Endothelial cell (in vitro differentiated cells): ENCODE results near the gene CALML6. TPM values are rescaled to one million over a fixed set of nuclear protein-coding genes. Genes with fewer than 3 reads are reported as not detected.

Experiments
- DNase-seq: peaks from one replicate; pipeline ENCODE4 v3.0.0; 2021; ENCODE audit warnings: low spot score
- H3K27ac Mint-ChIP-seq: one replicate; pipeline ENCODE4 v1.8.0; 2021; ENCODE audit warnings: mixed read lengths, inconsistent platforms; ENCODE audit not compliant: unreplicated experiment
- H3K27me3 Mint-ChIP-seq: one replicate; pipeline ENCODE4 v1.8.0; 2021; ENCODE audit warnings: mild to moderate bottlenecking, moderate library complexity, mixed read lengths, inconsistent platforms; ENCODE audit not compliant: unreplicated experiment
- H3K36me3 Mint-ChIP-seq: one replicate; pipeline ENCODE4 v1.8.0; 2021; ENCODE audit warnings: mild to moderate bottlenecking, low read depth, mixed read lengths, inconsistent platforms; ENCODE audit not compliant: unreplicated experiment
- H3K4me1 Mint-ChIP-seq: one replicate; pipeline ENCODE4 v1.8.0; 2021; ENCODE audit warnings: mild to moderate bottlenecking, mixed read lengths, inconsistent platforms; ENCODE audit not compliant: unreplicated experiment
- H3K4me3 Mint-ChIP-seq: one replicate; pipeline ENCODE4 v1.8.0; 2021; ENCODE audit warnings: mild to moderate bottlenecking, mixed read lengths, inconsistent platforms; ENCODE audit not compliant: unreplicated experiment
- H3K9me3 Mint-ChIP-seq: one replicate; pipeline ENCODE4 v1.8.0; 2021; ENCODE audit warnings: mixed read lengths, inconsistent platforms; ENCODE audit not compliant: unreplicated experiment
- total RNA-seq: library from RNA; stranded (reverse); fragmentation: NEBNext Ultra II Directional; extraction: Animal tissue kit (Norgen Biotek cat#: 25700); gene quantifications from one replicate; pipeline ENCODE4 v1.2.1, GENCODE V29; 2021; ENCODE audit not compliant: unreplicated experiment
- TF ChIP-seq, protein P1 (sequence below): fragments of 200-600 bp; sonication (generic); IDR thresholded peaks from one replicate; pipeline ENCODE4 v1.5.0; 2021; ENCODE audit warnings: antibody characterized with exemption; ENCODE audit not compliant: unreplicated experiment

The CALML6 gene
- total RNA-seq, 1 donor from 2014 or later: 0.64 TPM

DNA sequence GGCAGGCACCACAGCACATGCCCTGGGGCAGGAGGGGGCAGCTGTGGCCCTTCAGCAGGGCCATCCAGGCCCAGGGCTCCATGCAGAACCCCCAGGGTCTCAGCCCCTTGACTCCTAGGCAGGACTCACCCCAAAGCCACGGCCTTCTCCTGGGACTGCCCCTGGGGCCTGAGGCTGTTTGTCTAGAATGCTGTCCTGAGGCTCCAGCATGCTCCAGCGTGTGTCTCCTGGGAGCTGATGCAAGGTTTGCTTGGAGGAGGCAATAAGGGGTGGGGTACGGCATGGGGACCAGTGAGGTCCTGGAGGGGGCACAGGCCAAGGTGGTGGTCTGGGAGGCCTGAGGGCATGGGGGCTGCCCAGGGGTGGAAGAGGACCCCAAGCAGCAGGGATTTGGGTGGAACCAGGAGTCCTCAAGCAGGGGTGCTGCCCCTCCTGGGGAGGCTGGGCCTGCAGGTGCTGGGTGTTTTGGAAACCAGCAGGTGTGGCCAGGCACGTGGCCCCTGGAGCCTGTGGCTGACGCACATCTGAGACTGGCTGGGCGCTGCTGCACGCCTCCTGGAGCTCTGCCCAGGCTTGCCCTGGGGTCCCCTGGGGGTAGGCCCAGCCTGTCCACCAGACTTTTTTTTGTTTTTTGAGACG is 7.8 kb upstream of the CALML6 start:
- no peak overlapping the region for H3K4me3 Mint-ChIP-seq
- DNase-seq: peak; percentile 11
- no peak overlapping the region for H3K27ac Mint-ChIP-seq
- H3K27me3 Mint-ChIP-seq: peaks cover 11% of the 10 kb centered on the region
- H3K9me3 Mint-ChIP-seq: no peaks in the 10 kb centered on the region
- TF ChIP-seq, protein P1, sequence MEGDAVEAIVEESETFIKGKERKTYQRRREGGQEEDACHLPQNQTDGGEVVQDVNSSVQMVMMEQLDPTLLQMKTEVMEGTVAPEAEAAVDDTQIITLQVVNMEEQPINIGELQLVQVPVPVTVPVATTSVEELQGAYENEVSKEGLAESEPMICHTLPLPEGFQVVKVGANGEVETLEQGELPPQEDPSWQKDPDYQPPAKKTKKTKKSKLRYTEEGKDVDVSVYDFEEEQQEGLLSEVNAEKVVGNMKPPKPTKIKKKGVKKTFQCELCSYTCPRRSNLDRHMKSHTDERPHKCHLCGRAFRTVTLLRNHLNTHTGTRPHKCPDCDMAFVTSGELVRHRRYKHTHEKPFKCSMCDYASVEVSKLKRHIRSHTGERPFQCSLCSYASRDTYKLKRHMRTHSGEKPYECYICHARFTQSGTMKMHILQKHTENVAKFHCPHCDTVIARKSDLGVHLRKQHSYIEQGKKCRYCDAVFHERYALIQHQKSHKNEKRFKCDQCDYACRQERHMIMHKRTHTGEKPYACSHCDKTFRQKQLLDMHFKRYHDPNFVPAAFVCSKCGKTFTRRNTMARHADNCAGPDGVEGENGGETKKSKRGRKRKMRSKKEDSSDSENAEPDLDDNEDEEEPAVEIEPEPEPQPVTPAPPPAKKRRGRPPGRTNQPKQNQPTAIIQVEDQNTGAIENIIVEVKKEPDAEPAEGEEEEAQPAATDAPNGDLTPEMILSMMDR: no peak
- H3K4me1 Mint-ChIP-seq: peaks cover 10% of the 10 kb centered on the region
- H3K36me3 Mint-ChIP-seq: peaks cover 3% of the 10 kb centered on the region

DNA sequence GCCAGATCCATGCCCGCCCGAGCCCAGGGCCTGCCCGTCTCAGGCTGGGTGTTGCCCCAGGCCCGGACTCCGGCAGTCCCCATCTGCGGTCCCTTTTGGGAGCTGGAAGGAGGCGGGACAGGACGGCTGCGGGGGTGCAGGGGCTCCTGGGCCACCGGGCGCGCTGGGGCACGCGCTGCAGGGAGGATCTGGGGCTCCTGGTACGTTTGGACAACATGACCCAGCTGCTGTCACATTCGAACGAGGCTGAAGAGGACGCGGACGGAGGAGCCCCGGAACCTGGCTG is 6.6 kb upstream of the CALML6 start:
- Mint-ChIP-seq H3K4me1 (peaks cover 10% of the 10 kb centered on the region), H3K9me3 (no peaks in the 10 kb centered on the region), H3K27me3 (peaks cover 11% of the 10 kb centered on the region), H3K27ac (no peak overlapping the region), H3K4me3 (no peak overlapping the region), H3K36me3 (peaks cover 3% of the 10 kb centered on the region)
- TF ChIP-seq, protein P1: no peak
- no peak for DNase-seq

DNA sequence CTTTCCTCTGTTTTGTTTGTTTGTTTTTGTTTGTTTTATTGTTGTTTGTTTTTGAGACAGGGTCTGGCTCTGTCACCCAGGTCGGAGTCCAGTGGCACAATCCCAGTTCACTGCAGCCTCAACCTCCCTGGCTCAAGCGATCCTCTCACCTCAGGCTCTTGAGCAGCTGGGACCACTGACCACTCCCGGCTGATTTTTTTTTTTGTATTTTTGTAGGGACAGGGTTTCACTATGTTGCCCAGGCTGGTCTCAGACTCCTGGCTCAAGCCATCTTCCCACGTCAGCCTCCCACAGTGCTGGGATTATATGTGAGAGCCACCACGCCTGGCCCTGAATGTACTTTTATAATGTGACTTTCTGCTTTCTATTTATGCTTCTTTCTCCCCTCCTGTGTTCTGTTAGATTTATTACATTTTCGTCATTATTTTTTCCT is 5.0 kb upstream of the CALML6 start:
- DNase-seq: no peak
- H3K27me3 Mint-ChIP-seq: peaks cover 13% of the 10 kb centered on the region
- H3K36me3 Mint-ChIP-seq: peaks cover 3% of the 10 kb centered on the region
- peak overlapping the region; percentile 15 for H3K27ac Mint-ChIP-seq
- peaks cover 10% of the 10 kb centered on the region for H3K4me1 Mint-ChIP-seq
- peak overlapping the region; percentile 88 for H3K4me3 Mint-ChIP-seq
- TF ChIP-seq, protein P1: no peak
- no peaks in the 10 kb centered on the region for H3K9me3 Mint-ChIP-seq

DNA sequence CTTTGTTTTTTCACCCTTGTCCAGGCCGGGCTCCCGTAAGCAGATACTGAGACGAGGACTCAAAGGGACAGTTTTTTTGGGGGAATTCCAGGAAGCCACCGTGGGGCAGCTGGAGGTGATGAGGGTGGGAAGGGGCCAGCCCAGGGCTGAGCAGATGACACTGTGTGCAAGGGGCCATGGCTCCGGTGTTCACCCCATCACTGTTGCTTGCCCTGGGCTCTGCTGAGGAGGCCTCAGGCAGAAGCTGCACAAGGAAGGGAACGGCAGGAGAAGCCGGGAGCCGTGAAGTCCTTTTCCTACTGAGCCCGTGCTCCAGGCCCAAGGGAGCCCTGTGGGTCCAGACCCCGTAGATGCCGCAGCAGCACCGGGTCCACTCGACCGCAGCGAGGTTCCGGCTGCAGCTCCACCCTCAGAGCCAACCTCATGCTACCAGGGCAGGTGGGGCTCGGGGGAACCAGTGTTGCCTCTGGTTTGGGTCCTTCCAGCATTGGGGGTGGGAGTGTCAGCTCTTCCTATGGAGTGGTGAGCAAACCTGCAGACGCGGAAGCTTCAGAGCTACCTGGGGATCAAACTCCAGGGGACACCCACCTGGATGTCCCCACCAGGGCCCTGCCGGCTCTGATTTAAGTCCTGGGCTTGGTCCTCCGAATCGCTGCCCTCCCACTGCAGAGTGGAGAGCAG is 4.3 kb upstream of the CALML6 start:
- Mint-ChIP-seq H3K27me3 (peaks cover 13% of the 10 kb centered on the region), H3K9me3 (no peaks in the 10 kb centered on the region), H3K4me3 (no peak overlapping the region), H3K36me3 (peaks cover 3% of the 10 kb centered on the region), H3K27ac (no peak overlapping the region), H3K4me1 (peaks cover 10% of the 10 kb centered on the region)
- DNase-seq: no peak
- TF ChIP-seq, protein P1: no peak

DNA sequence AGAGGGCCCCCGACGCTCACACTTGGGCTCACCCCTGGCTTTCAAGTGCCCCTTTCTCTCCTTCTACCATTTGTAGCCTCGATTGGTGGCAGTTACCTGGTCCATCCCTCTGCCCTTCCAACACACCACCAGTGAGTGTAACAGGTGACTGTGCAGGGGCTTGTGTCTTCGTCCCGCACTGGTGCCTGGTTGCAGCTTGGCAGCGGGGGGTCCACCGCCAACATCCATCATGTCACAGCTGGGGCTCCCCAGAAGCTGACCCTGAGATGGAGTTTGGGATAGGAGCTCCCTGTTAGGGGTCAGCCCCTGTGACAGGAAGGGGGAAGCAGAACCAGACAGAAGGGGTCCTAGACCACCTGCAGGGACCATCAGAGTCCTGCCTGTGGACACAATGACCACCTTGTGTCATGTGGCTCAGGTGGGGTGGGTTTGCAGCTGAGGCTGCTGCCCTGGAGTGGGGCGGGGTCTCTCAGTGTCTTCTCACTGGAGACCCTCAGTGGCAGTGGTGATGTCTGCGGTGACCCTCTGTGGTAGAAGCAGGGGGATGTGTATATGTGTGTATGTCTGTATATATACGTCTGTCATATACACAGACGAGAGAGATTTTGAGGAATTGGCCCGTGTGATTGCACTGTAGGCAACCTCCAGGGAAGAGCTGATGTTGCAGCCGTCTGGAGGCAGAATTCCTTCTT is 3.6 kb upstream of the CALML6 start:
- TF ChIP-seq, protein P1: no peak
- peaks cover 6% of the 10 kb centered on the region for H3K4me1 Mint-ChIP-seq
- H3K4me3 Mint-ChIP-seq: no peak overlapping the region
- H3K27ac Mint-ChIP-seq: no peak overlapping the region
- peaks cover 10% of the 10 kb centered on the region for H3K27me3 Mint-ChIP-seq
- no peaks in the 10 kb centered on the region for H3K36me3 Mint-ChIP-seq
- no peaks in the 10 kb centered on the region for H3K9me3 Mint-ChIP-seq
- no peak for DNase-seq
